ENCODE measurements around the gene RNF222.

- TF ChIP-seq POLR2A (IDR thresholded peaks at IDR 0.05): no peak
- TF ChIP-seq, protein P1, sequence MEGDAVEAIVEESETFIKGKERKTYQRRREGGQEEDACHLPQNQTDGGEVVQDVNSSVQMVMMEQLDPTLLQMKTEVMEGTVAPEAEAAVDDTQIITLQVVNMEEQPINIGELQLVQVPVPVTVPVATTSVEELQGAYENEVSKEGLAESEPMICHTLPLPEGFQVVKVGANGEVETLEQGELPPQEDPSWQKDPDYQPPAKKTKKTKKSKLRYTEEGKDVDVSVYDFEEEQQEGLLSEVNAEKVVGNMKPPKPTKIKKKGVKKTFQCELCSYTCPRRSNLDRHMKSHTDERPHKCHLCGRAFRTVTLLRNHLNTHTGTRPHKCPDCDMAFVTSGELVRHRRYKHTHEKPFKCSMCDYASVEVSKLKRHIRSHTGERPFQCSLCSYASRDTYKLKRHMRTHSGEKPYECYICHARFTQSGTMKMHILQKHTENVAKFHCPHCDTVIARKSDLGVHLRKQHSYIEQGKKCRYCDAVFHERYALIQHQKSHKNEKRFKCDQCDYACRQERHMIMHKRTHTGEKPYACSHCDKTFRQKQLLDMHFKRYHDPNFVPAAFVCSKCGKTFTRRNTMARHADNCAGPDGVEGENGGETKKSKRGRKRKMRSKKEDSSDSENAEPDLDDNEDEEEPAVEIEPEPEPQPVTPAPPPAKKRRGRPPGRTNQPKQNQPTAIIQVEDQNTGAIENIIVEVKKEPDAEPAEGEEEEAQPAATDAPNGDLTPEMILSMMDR (IDR thresholded peaks at IDR 0.05): no peak
These were observed 39.7 kb downstream of the RNF222 start for GRCh38 chr17:8357910-8358309.
